HG02798 (cell line): ENCODE data around the gene OR6B2.

ENCODE experiments used
- ATAC-seq: cut with Tn5 transposase; IDR thresholded peaks from one replicate; pipeline ENCODE4 v1.9.1; 2021; ENCODE audit warnings: mild to moderate bottlenecking; ENCODE audit not compliant: unreplicated experiment, poor library complexity

The OR6B2 gene

DNA sequence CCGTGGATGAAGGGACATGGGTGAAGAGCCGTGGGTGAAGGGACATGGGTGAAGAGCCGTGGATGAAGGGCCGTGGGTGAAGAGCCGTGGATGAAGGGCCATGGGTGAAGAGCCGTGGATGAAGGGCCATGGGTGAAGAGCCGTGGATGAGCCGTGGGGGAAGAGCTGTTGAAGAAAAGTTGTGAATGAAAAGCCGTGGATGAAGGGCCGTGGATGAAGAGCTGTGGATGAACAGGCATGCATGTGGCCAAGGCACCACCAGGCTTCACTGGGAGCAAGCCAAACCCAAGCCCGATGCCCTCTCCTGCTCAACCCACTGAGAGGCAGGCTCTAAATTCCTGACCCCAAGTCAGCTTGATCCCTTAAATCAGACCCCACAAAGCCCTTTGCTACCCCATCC, 12.5 kb upstream of the OR6B2 start:
- no peak for ATAC-seq

DNA sequence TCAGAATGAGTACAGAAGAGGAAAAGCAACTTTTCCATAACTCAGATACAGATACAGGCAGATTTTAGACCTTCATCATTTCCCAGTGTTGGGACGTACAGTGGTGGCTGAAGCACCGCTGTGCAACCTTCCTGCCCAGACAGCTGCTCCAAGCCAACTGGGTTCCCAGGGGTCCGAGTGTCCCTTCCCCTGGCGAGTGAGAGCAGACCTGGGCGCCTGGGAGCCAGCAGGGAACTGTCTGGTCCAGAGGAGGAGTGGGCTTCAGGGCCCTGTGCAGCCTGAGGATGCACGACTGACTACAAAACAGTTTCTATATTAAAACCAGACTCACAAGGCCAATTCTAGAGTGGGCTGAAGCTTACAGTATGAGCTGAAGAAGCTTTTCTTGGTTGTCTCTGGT, 11.1 kb upstream of the OR6B2 start:
- no peak for ATAC-seq

DNA sequence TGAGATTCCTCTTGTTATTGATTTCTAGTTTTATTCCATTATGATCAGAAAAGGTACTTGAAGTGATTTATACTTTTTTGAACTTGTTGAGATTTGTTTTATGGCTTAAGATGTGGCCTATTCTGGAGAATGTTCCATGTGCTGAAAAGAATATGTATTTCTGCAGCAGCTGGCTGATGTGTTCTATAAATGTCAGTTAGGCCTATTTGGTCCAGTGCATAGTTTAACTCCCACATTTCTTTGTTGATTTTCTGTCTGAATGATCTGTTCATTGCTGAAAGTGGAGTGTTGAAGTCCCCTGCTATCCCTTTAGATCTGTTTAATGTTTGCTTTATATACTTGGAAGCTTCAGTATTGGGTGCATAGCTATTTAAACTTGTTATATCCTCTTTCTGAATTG, 7.1 kb upstream of the OR6B2 start:
- ATAC-seq, result no peak

- ATAC-seq, result no peak
These were observed 3.1 kb upstream of the OR6B2 start for GRCh38 chr2:240033330-240033678.

DNA sequence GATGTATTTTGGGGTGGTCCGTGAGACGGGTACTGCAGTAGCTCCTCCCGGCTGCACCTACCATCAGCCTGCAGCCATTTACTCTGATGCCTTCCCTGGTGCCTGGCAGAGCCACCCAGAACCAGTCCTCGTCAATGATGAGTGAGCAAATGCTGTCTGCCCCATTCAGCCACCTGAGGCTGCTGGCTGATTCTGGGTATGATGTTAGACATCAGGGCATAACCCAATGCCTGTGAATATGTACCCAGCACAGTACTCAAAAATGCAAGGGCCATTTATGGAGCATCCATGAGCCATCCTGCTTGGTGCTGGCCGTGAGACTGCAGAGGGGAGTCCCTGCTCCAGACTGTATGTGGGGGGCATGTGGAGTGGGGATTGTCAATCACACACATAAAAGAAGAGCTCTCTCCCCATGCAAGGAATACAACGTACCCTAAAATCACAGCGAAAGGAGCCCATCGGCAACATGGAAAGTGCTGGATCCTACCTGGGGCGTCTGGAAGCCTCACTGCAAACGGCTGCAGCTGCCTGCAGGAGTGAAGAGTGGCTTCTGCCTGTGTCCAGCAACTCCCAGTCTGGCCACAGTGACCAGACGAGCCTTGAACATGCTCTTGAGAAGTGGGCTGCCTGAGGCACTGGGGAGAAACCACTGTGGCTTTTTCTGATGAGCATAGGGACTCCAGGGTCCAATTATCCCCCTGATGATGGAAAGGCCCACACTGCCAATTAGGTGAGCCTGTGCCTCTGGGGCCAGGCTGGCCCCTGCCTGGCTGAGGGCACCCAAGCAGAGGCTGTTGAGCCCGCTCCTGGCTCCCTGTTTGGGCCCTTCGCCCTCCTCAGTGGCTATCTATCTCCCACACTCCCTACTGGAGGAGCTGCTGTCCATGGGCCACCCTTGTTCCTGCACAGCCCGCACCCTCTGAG, 2.4 kb upstream of the OR6B2 start:
- ATAC-seq, result no peak

GRCh38 chr2:240024766-240025165, 5.5 kb downstream of the OR6B2 start:
- ATAC-seq, result peak; percentile 9

DNA sequence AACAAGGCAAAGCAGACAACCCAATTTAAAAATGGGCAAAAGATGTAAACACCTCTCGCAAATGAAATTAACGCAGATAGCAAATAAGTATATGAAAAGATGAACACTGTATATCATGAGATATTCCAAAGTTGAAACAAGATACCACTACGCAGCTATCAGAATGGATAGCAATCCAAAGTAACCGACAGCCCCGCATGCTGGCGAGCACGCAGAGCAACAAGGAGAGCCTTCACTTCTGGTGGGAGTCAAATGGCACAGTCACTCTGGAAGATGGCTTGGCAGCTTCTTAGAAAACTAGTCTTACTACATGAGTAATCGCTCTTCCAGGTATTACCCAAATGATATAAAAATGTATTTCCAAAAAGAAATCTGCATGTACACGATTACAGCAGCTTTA, 6.4 kb downstream of the OR6B2 start:
- no peak for ATAC-seq

DNA sequence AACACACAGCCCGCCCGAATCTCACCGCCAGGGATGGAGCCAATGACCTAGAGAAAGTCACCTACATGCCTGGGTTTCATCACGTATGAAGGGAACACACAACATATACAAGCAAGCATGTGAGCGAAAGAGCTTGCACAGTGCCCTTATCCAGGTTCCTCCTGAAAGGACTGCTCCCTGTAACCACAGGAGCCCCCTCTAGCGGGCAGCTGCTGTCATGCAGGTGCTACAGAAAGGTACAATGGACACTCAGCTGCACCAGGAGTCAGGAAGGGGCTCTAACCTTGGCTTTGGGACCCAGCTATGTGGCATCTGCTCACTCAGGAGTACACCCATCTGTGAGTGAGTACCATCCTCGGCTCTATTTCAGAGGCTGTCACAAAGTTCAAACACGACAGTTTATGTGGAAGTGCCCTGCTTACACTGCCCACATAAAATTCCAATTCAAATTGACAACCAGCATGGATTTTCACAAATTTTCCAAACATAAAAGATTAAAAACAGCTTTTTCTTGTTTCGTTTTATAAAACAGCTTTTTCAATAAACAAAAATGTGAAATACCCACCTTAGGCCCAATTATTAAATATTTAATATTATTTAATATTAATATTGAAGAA, 8.6 kb downstream of the OR6B2 start:
- ATAC-seq, result no peak

DNA sequence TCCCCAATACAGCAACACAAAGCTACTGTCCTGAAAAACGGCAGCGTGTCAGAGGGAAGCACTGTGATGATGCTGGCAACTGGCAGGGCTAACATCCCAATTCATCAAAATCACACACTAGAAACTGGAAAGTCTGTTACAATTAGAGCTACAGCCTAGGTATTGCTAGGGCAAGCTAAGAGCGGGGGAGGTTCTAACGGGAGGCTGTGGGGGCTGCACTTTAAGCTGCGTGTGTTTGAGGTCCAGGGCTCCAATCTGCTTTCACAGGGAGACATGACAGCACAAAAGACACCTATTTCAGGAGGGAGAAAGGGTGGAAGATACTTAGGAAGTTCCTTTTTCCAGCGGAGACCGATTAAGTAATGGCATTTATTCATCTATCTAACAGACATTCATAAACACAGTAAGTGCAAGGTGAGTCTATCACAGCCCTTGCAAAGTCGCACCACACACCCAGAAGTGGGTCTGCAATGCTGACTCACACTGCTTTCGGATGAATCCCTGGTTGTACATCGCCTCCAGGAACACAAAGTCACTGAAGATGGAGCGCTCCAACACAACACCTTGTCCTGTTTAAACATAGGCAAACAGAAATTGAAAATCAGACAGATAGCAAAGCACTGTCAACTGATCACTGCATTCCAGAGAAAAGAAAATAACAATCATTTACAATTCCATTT, 12.0 kb downstream of the OR6B2 start:
- ATAC-seq, result no peak

DNA sequence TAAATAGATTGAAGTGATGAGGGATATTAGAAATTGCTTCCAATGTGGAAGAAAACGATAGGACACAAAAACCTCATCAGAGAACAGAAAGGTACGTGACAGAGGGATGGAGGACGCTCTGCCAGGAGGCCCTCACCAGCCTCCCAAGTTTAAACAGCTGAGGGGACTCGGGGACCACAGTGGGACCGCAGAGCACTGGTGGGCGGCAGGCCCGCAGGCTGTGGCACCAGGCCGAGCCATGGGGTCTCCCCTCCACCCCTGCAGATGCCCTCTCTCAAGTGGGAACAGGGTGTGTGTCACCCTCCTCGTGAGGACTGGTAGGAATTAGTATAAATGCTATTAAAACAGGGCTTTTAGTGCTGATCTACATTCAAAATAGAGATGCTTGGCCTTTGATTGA, 15.9 kb downstream of the OR6B2 start:
- no peak for ATAC-seq

- ATAC-seq, result no peak
These were observed 16.9 kb downstream of the OR6B2 start for GRCh38 chr2:240013343-240013742.

DNA sequence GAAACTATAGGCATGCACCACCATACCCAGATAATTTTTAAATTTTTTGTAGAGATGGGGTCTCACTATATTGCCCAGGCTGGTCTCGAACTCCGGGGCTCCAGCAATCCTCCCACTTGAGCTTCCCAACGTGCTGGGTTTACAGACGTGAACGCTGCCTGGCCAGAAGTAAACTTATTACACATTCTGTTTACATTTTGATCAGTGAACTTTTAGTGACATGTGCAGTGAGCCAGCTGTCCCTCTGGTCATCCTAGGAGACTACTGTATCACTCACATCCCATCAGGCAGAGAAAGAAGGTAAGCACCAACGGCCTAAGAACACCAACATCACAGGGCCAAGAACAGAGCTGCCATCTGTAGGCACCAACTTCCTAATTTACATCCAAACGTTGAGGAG, 27.2 kb downstream of the OR6B2 start:
- no peak for ATAC-seq

GRCh38 chr2:240000671-240001070, 29.6 kb downstream of the OR6B2 start:
- ATAC-seq, result no peak

DNA sequence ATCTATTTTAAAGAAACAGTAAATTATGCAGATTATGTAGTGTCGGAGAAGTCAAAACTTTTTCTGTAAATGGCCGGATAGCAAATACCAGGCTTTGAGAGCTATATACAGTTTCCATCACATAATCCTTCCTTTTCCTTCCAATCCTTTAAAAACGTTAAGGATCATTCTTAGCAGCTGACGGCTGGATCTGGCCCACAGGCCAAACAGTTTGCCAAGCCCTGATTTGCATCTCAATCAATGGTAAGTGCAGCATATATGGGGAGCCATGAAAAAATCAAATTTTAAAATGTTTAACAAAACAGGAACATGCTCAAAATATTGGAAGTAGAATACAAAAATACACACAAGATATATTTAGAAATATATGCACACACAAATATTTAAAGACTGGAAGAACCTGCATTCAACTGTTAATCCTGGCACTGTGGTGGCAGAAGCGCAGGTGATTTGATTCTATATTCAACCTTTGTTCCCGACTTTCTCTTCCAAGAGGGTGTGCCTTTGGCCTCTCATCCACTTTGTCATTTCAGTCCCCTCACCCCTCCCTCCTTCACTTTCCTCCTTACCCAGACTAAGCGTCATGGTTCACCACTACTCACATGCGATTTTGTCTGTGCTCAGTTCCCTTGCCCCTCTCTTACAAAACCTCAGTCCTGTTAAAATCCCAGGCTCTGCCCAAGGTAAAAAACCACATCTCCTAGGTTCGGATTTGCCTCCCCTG, 32.4 kb downstream of the OR6B2 start:
- ATAC-seq, result no peak

GRCh38 chr2:239994086-239994485, 36.1 kb downstream of the OR6B2 start:
- no peak for ATAC-seq

GRCh38 chr2:239993291-239993690, 36.9 kb downstream of the OR6B2 start:
- ATAC-seq, result no peak

GRCh38 chr2:239991689-239992314, 38.4 kb downstream of the OR6B2 start:
- ATAC-seq, result no peak

DNA sequence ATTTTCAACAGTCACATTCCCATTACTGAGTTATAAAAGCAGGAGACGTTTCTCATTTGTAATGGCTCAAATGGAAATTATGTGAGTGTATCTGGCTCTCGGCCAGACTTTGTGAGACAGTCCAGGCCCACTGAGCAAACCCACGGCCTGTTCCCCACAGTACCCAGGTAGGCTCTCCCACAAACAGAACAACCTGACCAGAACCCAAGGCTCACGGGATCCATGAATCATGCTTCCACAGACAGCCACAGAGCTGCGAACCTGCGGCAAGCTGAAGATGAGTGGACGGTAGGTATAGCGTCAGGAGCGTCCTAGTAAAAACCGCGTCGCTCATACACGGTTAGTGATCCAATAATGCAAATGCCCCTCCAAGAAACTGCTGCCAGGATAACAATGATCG, 39.3 kb downstream of the OR6B2 start:
- no peak for ATAC-seq

DNA sequence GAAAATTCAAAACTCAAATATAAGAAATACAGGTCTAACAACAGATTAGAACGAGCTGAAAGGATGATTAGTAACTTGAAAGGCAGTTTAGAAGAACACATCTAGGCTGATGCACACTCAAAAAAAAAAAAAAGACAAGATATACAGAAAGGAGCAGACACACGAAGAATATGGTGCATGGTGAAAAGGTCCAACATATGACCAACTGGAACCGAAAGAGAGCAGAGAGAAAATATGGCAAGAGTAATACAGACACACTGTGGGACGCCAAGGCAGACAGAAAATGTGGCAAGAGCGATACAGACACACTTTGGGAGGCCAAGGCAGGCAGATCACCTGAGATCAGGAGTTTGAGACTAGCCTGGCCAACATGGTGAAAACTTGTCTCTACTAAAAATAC, 44.9 kb downstream of the OR6B2 start:
- ATAC-seq, result no peak

GRCh38 chr2:239984421-239985194, 45.6 kb downstream of the OR6B2 start:
- no peak for ATAC-seq
